Measurements from ENCODE around the gene UGT3A1. TPM values are rescaled to one million over a fixed set of nuclear protein-coding genes. Genes with fewer than 3 reads are reported as not detected.
A peak's percentile ranks its signal among the peaks of the same experiment; 100 is the strongest.

UGT3A1 gene
- total RNA-seq, 1 donor from 2014 or later = not detected

GRCh38 chr5:35921930-35922329 lies 69.3 kb downstream of the UGT3A1 start:
- Mint-ChIP-seq H3K4me1 (peaks cover 12% of the 10 kb centered on the region), H3K9me3 (peaks cover 13% of the 10 kb centered on the region), H3K4me3 (no peak overlapping the region), H3K36me3 (no peaks in the 10 kb centered on the region), H3K27me3 (ENCODE audit: low read depth) (peaks cover 59% of the 10 kb centered on the region), H3K27ac (no peak overlapping the region)
- DNase-seq (ENCODE audit: low spot score in 2 of 2, unreplicated experiment in 2 of 2) = no peak
- TF ChIP-seq CTCF (IDR thresholded peaks at IDR 0.05; ENCODE audit: unreplicated experiment) = no peak

- H3K27ac Mint-ChIP-seq = no peak overlapping the region
- no peak for TF ChIP-seq CTCF (IDR thresholded peaks at IDR 0.05; ENCODE audit: unreplicated experiment)
- peaks cover 11% of the 10 kb centered on the region for H3K4me1 Mint-ChIP-seq
- DNase-seq (ENCODE audit: low spot score in 2 of 2, unreplicated experiment in 2 of 2) = no peak
- H3K27me3 Mint-ChIP-seq (ENCODE audit: low read depth) = peaks cover 48% of the 10 kb centered on the region
- peaks cover 17% of the 10 kb centered on the region for H3K9me3 Mint-ChIP-seq
- H3K4me3 Mint-ChIP-seq = no peak overlapping the region
- H3K36me3 Mint-ChIP-seq = no peaks in the 10 kb centered on the region
These were observed 70.3 kb downstream of the UGT3A1 start for GRCh38 chr5:35920890-35921289.

GRCh38 chr5:35919191-35919590 lies 72.0 kb downstream of the UGT3A1 start:
- Mint-ChIP-seq H3K27me3 (ENCODE audit: low read depth) (peaks cover 32% of the 10 kb centered on the region), H3K36me3 (no peaks in the 10 kb centered on the region), H3K4me3 (no peak overlapping the region), H3K27ac (peak overlapping the region; percentile 14), H3K4me1 (peaks cover 5% of the 10 kb centered on the region), H3K9me3 (peaks cover 21% of the 10 kb centered on the region)
- TF ChIP-seq CTCF (IDR thresholded peaks at IDR 0.05; ENCODE audit: unreplicated experiment) = no peak
- peak; percentile 34 to 57 for DNase-seq (ENCODE audit: low spot score in 2 of 2, unreplicated experiment in 2 of 2)

GRCh38 chr5:35908814-35909213 lies 82.4 kb downstream of the UGT3A1 start:
- no peak overlapping the region for H3K27ac Mint-ChIP-seq
- H3K4me1 Mint-ChIP-seq = peaks cover 7% of the 10 kb centered on the region
- H3K36me3 Mint-ChIP-seq = no peaks in the 10 kb centered on the region
- no peak for TF ChIP-seq CTCF (IDR thresholded peaks at IDR 0.05; ENCODE audit: unreplicated experiment)
- no peak overlapping the region for H3K4me3 Mint-ChIP-seq
- no peaks in the 10 kb centered on the region for H3K27me3 Mint-ChIP-seq (ENCODE audit: low read depth)
- peaks cover 22% of the 10 kb centered on the region for H3K9me3 Mint-ChIP-seq
- no peak for DNase-seq (ENCODE audit: low spot score in 2 of 2, unreplicated experiment in 2 of 2)

- Mint-ChIP-seq H3K4me3 (no peak overlapping the region), H3K9me3 (peaks cover 23% of the 10 kb centered on the region), H3K4me1 (peaks cover 7% of the 10 kb centered on the region), H3K27me3 (ENCODE audit: low read depth) (no peaks in the 10 kb centered on the region), H3K36me3 (no peaks in the 10 kb centered on the region), H3K27ac (no peak overlapping the region)
- DNase-seq (ENCODE audit: low spot score in 2 of 2, unreplicated experiment in 2 of 2) = no peak
- no peak for TF ChIP-seq CTCF (IDR thresholded peaks at IDR 0.05; ENCODE audit: unreplicated experiment)
These were observed 83.0 kb downstream of the UGT3A1 start for GRCh38 chr5:35908228-35908627.
